ENCODE data around the gene MZT2A. TPM values are rescaled to one million over a fixed set of nuclear protein-coding genes. Genes with fewer than 3 reads are reported as not detected.
"Not testable (repeated sequence)": the region's sequence is repeated elsewhere in the genome, so short reads cannot be mapped to it uniquely, and the experiment has no call there.

Gene MZT2A
- total and polyA plus RNA-seq, 12 donors, result 12.4 to 226 (median 127) TPM

- H3K4me3 ChIP-seq; H3K4me1 ChIP-seq (replicated peaks in 1 of 2); H3K27ac ChIP-seq; intact Hi-C loops (cut with DNase I); H3K36me3 ChIP-seq (replicated peaks in 1 of 2); H3K27me3 ChIP-seq; H3K9me3 ChIP-seq (replicated peaks in 1 of 3); DNase-seq: not testable (repeated sequence)
- WGBS, 4 donors, result 70 to 84% (median 75%) methylated on average over 3 to 20 of the region's 23 CpGs
Observed at GRCh38 chr2:131532723-131533608, 40.8 kb upstream of the MZT2A start.

- peak in 1 of 7 donors; percentile 31 for DNase-seq
- intact Hi-C loops (cut with DNase I); H3K27me3 ChIP-seq; H3K27ac ChIP-seq; H3K4me1 ChIP-seq (replicated peaks in 1 of 2); H3K4me3 ChIP-seq; H3K9me3 ChIP-seq (replicated peaks in 1 of 3); H3K36me3 ChIP-seq (replicated peaks in 1 of 2): not testable (repeated sequence)
- WGBS, 4 donors, result 83 to 92% (median 86%) methylated on average over 4 to 9 of the region's 11 CpGs; no CpG with 5 or more reads in 1 of the 4 donors
Observed at GRCh38 chr2:131531547-131532185, 39.5 kb upstream of the MZT2A start.

DNA sequence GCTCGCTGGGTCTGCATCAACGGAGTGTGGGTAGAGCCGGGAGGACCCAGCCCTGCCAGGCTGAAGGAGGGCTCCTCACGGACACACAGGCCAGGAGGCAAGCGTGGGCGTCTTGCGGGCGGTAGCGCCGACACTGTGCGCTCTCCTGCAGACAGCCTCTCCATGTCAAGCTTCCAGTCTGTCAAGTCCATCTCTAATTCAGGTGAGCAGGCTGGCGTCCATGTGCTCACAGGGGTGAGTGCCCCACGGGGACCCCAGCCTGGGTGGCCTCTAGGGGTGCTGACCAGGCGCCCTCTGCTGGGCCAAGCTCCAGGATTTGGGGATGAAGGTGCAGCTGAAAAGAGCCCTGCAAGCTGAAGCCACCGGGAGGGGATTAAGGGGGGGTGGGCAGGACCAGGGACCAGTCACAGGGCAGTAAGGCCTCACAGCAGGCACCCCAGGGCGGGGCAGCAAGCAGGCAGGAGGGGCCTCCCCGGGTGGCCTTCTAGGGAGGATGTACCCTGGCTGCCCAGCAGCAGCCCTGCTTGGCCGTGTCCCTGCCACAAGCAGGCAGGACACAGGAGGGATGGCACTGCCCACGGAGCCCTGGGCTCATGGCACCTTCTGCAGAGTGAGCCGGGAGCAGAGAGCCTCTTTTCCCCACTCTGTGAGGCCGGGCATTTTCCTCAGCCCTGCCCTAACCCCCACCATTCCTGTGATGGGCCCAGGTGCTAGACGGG, 38.6 kb upstream of the MZT2A start:
- intact Hi-C loops (cut with DNase I); H3K4me3 ChIP-seq; H3K27me3 ChIP-seq; H3K27ac ChIP-seq; H3K9me3 ChIP-seq (replicated peaks in 1 of 3); H3K4me1 ChIP-seq (replicated peaks in 1 of 2); H3K36me3 ChIP-seq (replicated peaks in 1 of 2): not testable (repeated sequence)
- WGBS, 4 donors, result 85 to 100% (median 86%) methylated on average over 1 to 20 of the region's 22 CpGs; no CpG with 5 or more reads in 1 of the 4 donors
- DNase-seq, result peak in 1 of 7 donors; percentile 35

DNA sequence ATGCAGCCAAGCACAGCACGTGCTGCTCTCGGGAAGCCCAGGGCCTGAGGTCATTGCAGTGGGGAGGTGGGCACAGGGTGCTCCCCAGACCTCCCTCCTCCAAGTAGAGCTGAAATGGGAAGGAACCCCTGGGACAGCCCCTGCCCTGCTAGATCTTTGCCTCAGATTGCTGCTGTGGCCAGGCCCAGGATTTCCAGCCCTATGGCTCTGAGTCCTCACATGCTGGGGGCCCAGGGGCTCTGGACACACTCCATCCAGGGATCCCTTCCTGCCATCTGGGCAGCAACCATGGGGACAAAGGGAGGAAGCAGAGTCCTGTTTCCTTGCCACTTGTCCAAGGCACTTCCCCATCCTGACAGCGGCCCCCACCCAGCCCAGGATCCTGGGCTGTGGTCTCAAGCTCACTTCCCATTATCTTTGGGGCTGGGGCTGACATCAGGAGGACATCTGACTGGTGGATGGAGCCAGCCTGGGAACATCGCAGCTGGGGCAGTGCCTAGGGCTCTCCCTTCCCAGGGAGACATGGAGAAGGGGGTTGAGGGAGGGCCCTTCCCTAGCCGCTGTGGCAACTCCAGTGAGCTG, 37.8 kb upstream of the MZT2A start:
- H3K4me3 ChIP-seq; H3K27ac ChIP-seq; intact Hi-C loops (cut with DNase I); H3K36me3 ChIP-seq (replicated peaks in 1 of 2); H3K9me3 ChIP-seq (replicated peaks in 1 of 3); H3K4me1 ChIP-seq (replicated peaks in 1 of 2); H3K27me3 ChIP-seq: not testable (repeated sequence)
- peak in 2 of 7 donors; percentile 3 to 40 for DNase-seq
- WGBS, 4 donors, result 93 to 96% methylated on average over 5 of the region's 5 CpGs; no CpG with 5 or more reads in 2 of the 4 donors

DNA sequence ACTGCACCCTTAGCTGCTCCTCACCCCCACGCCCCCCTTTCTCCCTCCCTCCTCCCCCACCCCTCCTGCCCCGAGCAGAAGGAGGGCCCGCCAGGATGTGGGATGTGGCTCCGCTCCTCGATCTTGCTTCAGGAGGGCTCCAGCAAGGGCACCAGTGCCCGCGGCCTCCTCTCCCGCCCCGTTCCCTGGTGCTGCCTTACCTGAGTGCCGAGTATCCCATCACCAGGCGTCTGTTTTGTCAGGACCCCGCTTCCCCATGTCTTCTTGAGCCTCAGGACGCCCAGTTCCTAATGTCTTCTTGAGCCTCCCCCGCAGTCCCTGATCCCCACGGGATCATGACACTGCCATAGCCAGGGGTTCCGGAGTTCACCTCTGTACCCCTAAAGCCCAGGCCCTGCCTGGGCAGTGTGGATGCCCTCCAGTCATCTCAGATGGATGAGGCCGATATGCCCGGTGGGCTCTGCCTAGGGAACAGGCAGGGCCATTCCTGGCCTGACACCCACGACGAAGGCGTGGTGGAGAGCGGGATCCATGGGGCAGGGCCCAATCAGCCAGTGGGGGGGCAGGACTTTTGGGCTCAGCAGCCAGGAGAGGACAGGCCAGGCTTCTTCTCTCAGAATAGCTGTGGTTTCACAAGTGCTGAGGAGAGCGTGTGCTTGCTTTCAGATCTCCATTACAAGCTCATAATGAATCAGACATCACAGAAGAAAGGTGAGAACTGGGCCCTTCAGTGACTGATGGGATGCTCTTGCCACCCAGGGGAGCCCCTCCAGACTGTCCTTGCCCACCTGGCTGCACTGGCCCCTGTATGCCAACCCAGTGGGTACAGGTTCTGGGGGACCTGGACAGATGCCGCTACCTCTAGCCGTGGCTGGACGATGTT, 37.0 kb upstream of the MZT2A start:
- H3K9me3 ChIP-seq (replicated peaks in 1 of 3); H3K4me1 ChIP-seq (replicated peaks in 1 of 2); H3K27ac ChIP-seq; H3K27me3 ChIP-seq; intact Hi-C loops (cut with DNase I); H3K36me3 ChIP-seq (replicated peaks in 1 of 2): not testable (repeated sequence)
- peak overlapping the region in 1 of 4 donors; percentile 49 for H3K4me3 ChIP-seq
- DNase-seq, result peak in 3 of 7 donors; percentile 7 to 48 (median 12)
- 60 to 83% (median 73%) methylated on average over 8 to 25 of the region's 26 CpGs for WGBS, 4 donors
